ENCODE data around the gene VPS37C. TPM values are rescaled to one million over a fixed set of nuclear protein-coding genes. Genes with fewer than 3 reads are reported as not detected.

VPS37C gene
- total RNA-seq, 1 donor from 2014 or later = 7.7 TPM

- intact Hi-C loops (cut with micrococcal nuclease) = loop anchor here (2.0 kb wide), 2 partner anchors 38 to 60 kb away; no protein-coding TSS in a partner anchor
These were observed 80.1 kb downstream of the VPS37C start for GRCh38 chr11:61080986-61081590.

- intact Hi-C loops (cut with micrococcal nuclease) = loop anchor here (2.0 kb wide), 2 partner anchors 38 to 60 kb away; no protein-coding TSS in a partner anchor
These were observed 80.7 kb downstream of the VPS37C start for GRCh38 chr11:61080526-61080925.

Other genes starting within 250 kb of the VPS37C start
- 132 TPM in 2 replicates for gene TMEM109, start 247.3 kb downstream of the VPS37C start, total RNA-seq
- 0.30 and 0.48 TPM in 2 replicates for gene TMEM132A, start 237.0 kb downstream of the VPS37C start, total RNA-seq
- gene SLC15A3, start 209.2 kb downstream of the VPS37C start, total RNA-seq = 0.86 and 1.2 TPM in 2 replicates
- gene CD6, start 189.7 kb downstream of the VPS37C start, total RNA-seq = 336 and 337 TPM in 2 replicates
- gene CD5, start 58.9 kb downstream of the VPS37C start, total RNA-seq = 358 and 362 TPM in 2 replicates
- gene PGA3, start 42.1 kb upstream of the VPS37C start, total RNA-seq = not detected in 2 replicates
- gene PGA4, start 60.9 kb upstream of the VPS37C start, total RNA-seq = not detected in 2 replicates
- gene PGA5, start 79.7 kb upstream of the VPS37C start, total RNA-seq = not detected in 2 replicates
- 2.9 and 3.8 TPM in 2 replicates for gene VWCE, start 133.9 kb upstream of the VPS37C start, total RNA-seq
- gene DDB1, start 171.7 kb upstream of the VPS37C start, total RNA-seq = 231 and 237 TPM in 2 replicates
- 42.6 and 44.4 TPM in 2 replicates for gene TKFC, start 171.8 kb upstream of the VPS37C start, total RNA-seq
- gene CYB561A3, start 200.5 kb upstream of the VPS37C start, total RNA-seq = 41.6 and 42.9 TPM in 2 replicates
- 51.3 and 54.5 TPM in 2 replicates for gene TMEM138, start 200.9 kb upstream of the VPS37C start, total RNA-seq
- gene TMEM216, start 231.2 kb upstream of the VPS37C start, total RNA-seq = 10.2 and 12.4 TPM in 2 replicates

All from T-helper 2 cell treated with Interferon-gamma antibody and Interleukin-4, amounts not matched to agents 100 ng/mL and 5 ng/mL, for 36 hours (primary cell).